SK-MEL-5 (cell line): Measurements from ENCODE around the gene BTRC. TPM values are rescaled to one million over a fixed set of nuclear protein-coding genes. Genes with fewer than 3 reads are reported as not detected.

Experiments used
- small RNA-seq, 2 experiments: library from RNA; depleted of rRNA; stranded (forward); fragments of <200 nt; gene quantifications; one replicate each; pipeline ENCODE3, GENCODE V24; 2014
- total RNA-seq: library from RNA; depleted of rRNA; stranded (reverse); fragments of >200 nt; shearing (Covaris generic); gene quantifications from 2 replicates; pipeline ENCODE4 v1.2.3, GENCODE V29; 2014; rRNA removed

BTRC gene
- total RNA-seq, 1 experiment from 2014 or later, result 6.3 TPM

Small RNAs within 50 kb of the gene (small RNA-seq; reads per million reads assigned to genes)
- 0 reads per million in 2 experiments for gene MIR3158-1
- 0.19 to 0.72 reads per million in 2 experiments for gene RNU2-43P
- gene RNU2-59P, result 0.50 to 9.7 reads per million in 2 experiments

Other genes starting within 250 kb of the BTRC start
- gene TLX1, start 222.9 kb upstream of the BTRC start, total RNA-seq, result not detected in 2 replicates
- gene LBX1, start 124.7 kb upstream of the BTRC start, total RNA-seq, result not detected in 2 replicates
- gene POLL, start 234.1 kb downstream of the BTRC start, total RNA-seq, result 8.3 and 8.7 TPM in 2 replicates
- 15.5 and 17.8 TPM in 2 replicates for gene DPCD, start 234.2 kb downstream of the BTRC start, total RNA-seq